C4-2B (cell line): Measurements from ENCODE around the gene EPHA2.

Experiments
- ZFX ChIP-seq: fragments of 450-650 bp; IDR thresholded peaks from 2 replicates; pipeline ENCODE4 v1.6.1; 2017
- TF ChIP-seq, protein P1 (sequence below): fragments of 450-650 bp; conservative IDR thresholded peaks from 2 replicates; pipeline ENCODE4 v1.5.1; 2017; ENCODE audit warnings: mild to moderate bottlenecking

- TF ChIP-seq, protein P1, sequence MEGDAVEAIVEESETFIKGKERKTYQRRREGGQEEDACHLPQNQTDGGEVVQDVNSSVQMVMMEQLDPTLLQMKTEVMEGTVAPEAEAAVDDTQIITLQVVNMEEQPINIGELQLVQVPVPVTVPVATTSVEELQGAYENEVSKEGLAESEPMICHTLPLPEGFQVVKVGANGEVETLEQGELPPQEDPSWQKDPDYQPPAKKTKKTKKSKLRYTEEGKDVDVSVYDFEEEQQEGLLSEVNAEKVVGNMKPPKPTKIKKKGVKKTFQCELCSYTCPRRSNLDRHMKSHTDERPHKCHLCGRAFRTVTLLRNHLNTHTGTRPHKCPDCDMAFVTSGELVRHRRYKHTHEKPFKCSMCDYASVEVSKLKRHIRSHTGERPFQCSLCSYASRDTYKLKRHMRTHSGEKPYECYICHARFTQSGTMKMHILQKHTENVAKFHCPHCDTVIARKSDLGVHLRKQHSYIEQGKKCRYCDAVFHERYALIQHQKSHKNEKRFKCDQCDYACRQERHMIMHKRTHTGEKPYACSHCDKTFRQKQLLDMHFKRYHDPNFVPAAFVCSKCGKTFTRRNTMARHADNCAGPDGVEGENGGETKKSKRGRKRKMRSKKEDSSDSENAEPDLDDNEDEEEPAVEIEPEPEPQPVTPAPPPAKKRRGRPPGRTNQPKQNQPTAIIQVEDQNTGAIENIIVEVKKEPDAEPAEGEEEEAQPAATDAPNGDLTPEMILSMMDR = no peak
- TF ChIP-seq ZFX = no peak
Observed at GRCh38 chr1:16191309-16191708, 35.4 kb upstream of the EPHA2 start.
